HCT116 (cell line): ENCODE data around the gene ASCL1. TPM values are rescaled to one million over a fixed set of nuclear protein-coding genes. Genes with fewer than 3 reads are reported as not detected.

Source experiments
- ATAC-seq: fragments of 200-7000 bp; cut with Tn5 transposase; 2 replicates; pipeline ENCODE4 v1.9.1; 2020; ENCODE audit warnings: mild to moderate bottlenecking, moderate library complexity
- BruUV-seq: library from RNA; stranded (reverse); fragments of 400-500 nt; replicated peaks from 2 replicates; lab custom pipeline; 2021; lab: Mats Ljungman, UMichigan
- CTCF ChIA-PET: fragments of 300-600 bp; sonication (Branson Sonifier 250); formaldehyde crosslinking; loops from one replicate; lab custom pipeline; 2021; ENCODE audit warnings: antibody characterized with exemption; lab: Charles Lee
- POLR2A ChIA-PET: fragments of 300-600, 350-600 bp; sonication (Branson Sonifier 250); formaldehyde crosslinking; loops from one replicate; lab custom pipeline; 2021; ENCODE audit warnings: antibody characterized with exemption; lab: Charles Lee
- RAD21 ChIA-PET, 2 experiments: fragments of 300-600 bp; sonication (Branson Sonifier 250); formaldehyde crosslinking; loops; one replicate each; lab custom pipeline; 2023; ENCODE audit warnings: low total read pairs in 2 of 2; ENCODE audit not compliant: uncharacterized antibody in 2 of 2, unreplicated experiment in 2 of 2, low non-redundant PET in 1 of 2; lab: Charles Lee
- DNase-seq: peaks from one replicate; pipeline ENCODE4 v3.0.0-alpha.2; 2010; ENCODE audit warnings: low read depth, low spot score
- H2AFZ ChIP-seq: fragments of 200-600 bp; shearing (Covaris generic), sonication (generic); 2 replicates; pipeline ENCODE4 v1.6.1; 2017; ENCODE audit warnings: low read depth, mixed run types, mixed read lengths, antibody characterized with exemption, low read length; ENCODE audit not compliant: poor library complexity, severe bottlenecking
- H3K27ac ChIP-seq: 2 replicates; pipeline ENCODE4 v1.5.1; 2012; ENCODE audit warnings: low read depth, low read length
- H3K27me3 ChIP-seq: fragments of 200-600 bp; sonication (generic); 2 replicates; pipeline ENCODE4 v1.6.1; 2016; ENCODE audit warnings: mixed run types, low read length, mixed read lengths; ENCODE audit not compliant: insufficient read depth
- H3K36me3 ChIP-seq, 2 experiments: fragments of 200-500 bp in 1 of 2; fragments of 200-600 bp in 1 of 2; sonication (Bioruptor generic) in 1 of 2; sonication (generic) in 1 of 2; 2 replicates each; pipeline versions ENCODE4 v1.5.1 to v1.6.1; 2014 to 2016; ENCODE audit warnings: low read length in 2 of 2, inconsistent platforms in 1 of 2, mixed read lengths in 1 of 2, mixed run types in 1 of 2; ENCODE audit not compliant: insufficient read depth in 2 of 2, control insufficient read depth in 1 of 2
- H3K4me1 ChIP-seq, 2 experiments: fragments of 200-600 bp in 1 of 2; sonication (generic) in 1 of 2; 2 replicates each; pipeline versions ENCODE4 v1.5.1 to v1.6.1; 2012 to 2017; ENCODE audit warnings: low read length in 2 of 2, inconsistent platforms in 1 of 2, mild to moderate bottlenecking in 1 of 2, mixed read lengths in 1 of 2, mixed run types in 1 of 2, moderate library complexity in 1 of 2; ENCODE audit not compliant: insufficient read depth in 2 of 2, control insufficient read depth in 1 of 2
- H3K4me2 ChIP-seq: fragments of 200-600 bp; sonication (generic); 2 replicates; pipeline ENCODE4 v1.6.1; 2017; ENCODE audit warnings: mixed run types, low read length, mixed read lengths
- H3K4me3 ChIP-seq, 2 experiments: fragments of 200-600 bp in 1 of 2; sonication (generic) in 1 of 2; replicated peaks in 1 of 2; 2 replicates each; pipeline ENCODE4 v1.5.1; 2011 to 2016; ENCODE audit warnings: low read length in 2 of 2, control low read depth in 1 of 2, low read depth in 1 of 2, mild to moderate bottlenecking in 1 of 2, mixed read lengths in 1 of 2, mixed run types in 1 of 2
- H3K79me2 ChIP-seq: fragments of 200-600 bp; sonication (generic); 2 replicates; pipeline ENCODE4 v1.6.1; 2017; ENCODE audit warnings: mild to moderate bottlenecking, mixed run types, low read length, moderate library complexity, mixed read lengths; ENCODE audit not compliant: insufficient read depth
- H3K9ac ChIP-seq: fragments of 200-600 bp; sonication (generic); 2 replicates; pipeline ENCODE4 v1.6.1; 2016; ENCODE audit warnings: low read length, mixed read lengths
- H3K9me2 ChIP-seq: fragments of 200-600 bp; sonication (generic), shearing (Covaris generic); 2 replicates; pipeline ENCODE4 v1.6.1; 2017; ENCODE audit warnings: mixed run types, mild to moderate bottlenecking, moderate library complexity; ENCODE audit not compliant: insufficient read depth
- H3K9me3 ChIP-seq, 2 experiments: fragments of 200-500 bp in 1 of 2; fragments of 200-600 bp in 1 of 2; sonication (Bioruptor generic) in 1 of 2; sonication (generic) in 1 of 2; 2 replicates each; pipeline ENCODE4 v1.6.1; 2014 to 2017; ENCODE audit warnings: low read length in 2 of 2, mixed read lengths in 2 of 2, inconsistent platforms in 1 of 2, low read depth in 1 of 2, mild to moderate bottlenecking in 1 of 2, mixed run types in 1 of 2, moderate library complexity in 1 of 2; ENCODE audit not compliant: control insufficient read depth in 1 of 2, insufficient read depth in 1 of 2
- H4K20me1 ChIP-seq: fragments of 200-600 bp; sonication (generic), shearing (Covaris generic); 2 replicates; pipeline ENCODE4 v1.6.1; 2017; ENCODE audit warnings: mixed run types, mild to moderate bottlenecking, moderate library complexity; ENCODE audit not compliant: insufficient read depth
- CEBPB ChIP-seq: IDR thresholded peaks from 2 replicates; pipeline ENCODE4 v1.6.1; 2012; ENCODE audit warnings: low read depth
- EGR1 ChIP-seq: IDR thresholded peaks from 2 replicates; pipeline ENCODE4 v1.6.1; 2012; ENCODE audit warnings: low read depth
- EZH2 ChIP-seq: fragments of 200-600 bp; sonication (generic); IDR thresholded peaks from 2 replicates; pipeline ENCODE4 v1.6.1; 2017; ENCODE audit warnings: antibody characterized with exemption, mixed run types
- EZH2phosphoT487 ChIP-seq: fragments of 200-600 bp; IDR thresholded peaks from 2 replicates; pipeline ENCODE4 v1.6.1; 2018; ENCODE audit warnings: antibody characterized with exemption, borderline replicate concordance
- FOSL1 ChIP-seq: IDR thresholded peaks from 2 replicates; pipeline ENCODE4 v1.6.1; 2012; ENCODE audit warnings: low read depth
- YY1 ChIP-seq: IDR thresholded peaks from 2 replicates; pipeline ENCODE4 v1.6.1; 2011; ENCODE audit warnings: low read length, low read depth, moderate library complexity, mild to moderate bottlenecking; ENCODE audit not compliant: insufficient replicate concordance; ENCODE audit errors: extremely low read depth
- ZBTB33 ChIP-seq: IDR thresholded peaks from 2 replicates; pipeline ENCODE4 v1.6.1; 2011; ENCODE audit warnings: mild to moderate bottlenecking, low read length, moderate library complexity; ENCODE audit not compliant: insufficient replicate concordance; ENCODE audit errors: extremely low read depth
- ZNF274 ChIP-seq: fragments of 200-500 bp; sonication (Bioruptor generic); IDR thresholded peaks from 2 replicates; pipeline ENCODE4 v1.6.1; 2014; ENCODE audit warnings: mild to moderate bottlenecking, low read depth, low read length, inconsistent platforms
- intact Hi-C: fragments of 100-400 bp; cut with micrococcal nuclease; formaldehyde crosslinking; loops from 2 replicates; pipeline ENCODE4 v1.10.0; 2022
- total RNA-seq: library from RNA; stranded (reverse); gene quantifications from one replicate; pipeline ENCODE4 v1.2.1, GENCODE V29; 2021; ENCODE audit not compliant: unreplicated experiment
- TF ChIP-seq, protein P1 (sequence below): IDR thresholded peaks from 2 replicates; pipeline ENCODE4 v1.6.1; 2012

ASCL1 gene
- total RNA-seq, 1 experiment from 2014 or later = not detected

DNA sequence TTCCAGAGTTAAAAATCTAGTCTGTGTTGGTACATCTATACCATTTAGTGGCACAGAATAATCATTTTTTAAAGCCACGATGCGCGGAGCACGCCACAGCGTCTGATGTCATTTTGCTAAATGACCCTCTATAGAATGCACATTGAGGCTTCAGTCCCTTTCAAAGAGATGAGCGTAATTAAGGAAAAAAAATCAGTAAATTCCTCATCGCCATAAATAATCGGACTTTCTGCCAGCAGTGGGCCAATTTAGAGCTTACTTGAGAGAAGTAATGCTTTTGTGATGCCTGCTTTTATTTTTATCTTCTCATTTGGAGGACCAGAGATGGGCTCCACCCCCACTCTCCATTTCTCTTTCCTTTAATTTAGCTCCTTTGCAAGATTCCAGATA, 4.0 kb downstream of the ASCL1 start:
- Histone ChIP-seq H3K27me3 (peaks cover 15% of the 10 kb centered on the region; the same call in 1 of the 2 replicates), H3K4me1 (no peaks in the 10 kb centered on the region), H3K4me2 (no peak overlapping the region), H4K20me1 (no peaks in the 10 kb centered on the region), H3K9me3 (no peaks in the 10 kb centered on the region), H3K36me3 (no peaks in the 10 kb centered on the region), H3K4me3 (no peak overlapping the region), H3K79me2 (no peaks in the 10 kb centered on the region), H3K9me2 (no peaks in the 10 kb centered on the region), H2AFZ (no peak overlapping the region), H3K27ac (no peak overlapping the region), H3K9ac (no peak overlapping the region)
- ATAC-seq (no peak), DNase-seq (no peak)
- intact Hi-C loops = no loop called here
- TF ChIP-seq EGR1 (no peak), YY1 (no peak), EZH2phosphoT487 (no peak), ZNF274 (no peak), ZBTB33 (no peak), CEBPB (no peak), FOSL1 (no peak), EZH2 (no peak)
- TF ChIP-seq, protein P1, sequence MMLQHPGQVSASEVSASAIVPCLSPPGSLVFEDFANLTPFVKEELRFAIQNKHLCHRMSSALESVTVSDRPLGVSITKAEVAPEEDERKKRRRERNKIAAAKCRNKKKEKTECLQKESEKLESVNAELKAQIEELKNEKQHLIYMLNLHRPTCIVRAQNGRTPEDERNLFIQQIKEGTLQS = no peak
- ChIA-PET CTCF (no interaction called here), POLR2A (no interaction called here), RAD21 (no interaction called here)
- BruUV-seq = no TSS peak
